Activated naive CD4-positive, alpha-beta T cell treated with anti-CD3 and anti-CD28 coated beads, Interleukin-2, amount 10 ng/mL, durations not matched to agents 7 days and 5 days (primary cell): ENCODE results near the gene MPO.

Experiments used
- CTCF ChIA-PET: fragments of 350-600 bp; sonication (Branson Sonifier 250); formaldehyde crosslinking; loops from one replicate; lab custom pipeline; 2021; ENCODE audit warnings: antibody characterized with exemption; lab: Charles Lee
- DNase-seq: peaks from one replicate; pipeline ENCODE4 v3.0.0-alpha.2; 2020
- H3K27ac Mint-ChIP-seq: one replicate; pipeline ENCODE4 v1.8.0; 2021; ENCODE audit warnings: mild to moderate bottlenecking, moderate library complexity, mixed read lengths
- H3K27me3 Mint-ChIP-seq: one replicate; pipeline ENCODE4 v1.8.0; 2021; ENCODE audit warnings: mild to moderate bottlenecking, mixed read lengths
- H3K36me3 Mint-ChIP-seq: one replicate; pipeline ENCODE4 v1.8.0; 2021; ENCODE audit warnings: mixed read lengths
- H3K4me1 Mint-ChIP-seq: one replicate; pipeline ENCODE4 v1.8.0; 2021; ENCODE audit warnings: mixed read lengths
- H3K4me3 Mint-ChIP-seq: one replicate; pipeline ENCODE4 v1.8.0; 2021; ENCODE audit warnings: mild to moderate bottlenecking, moderate library complexity, mixed read lengths
- H3K9me3 Mint-ChIP-seq: one replicate; pipeline ENCODE4 v1.8.0; 2021; ENCODE audit warnings: mixed read lengths

MPO gene

GRCh38 chr17:58323366-58324055 is 42.8 kb upstream of the MPO start:
- Mint-ChIP-seq H3K27ac (no peak overlapping the region), H3K4me1 (peaks cover 21% of the 10 kb centered on the region), H3K9me3 (no peaks in the 10 kb centered on the region), H3K27me3 (peaks cover 27% of the 10 kb centered on the region), H3K4me3 (no peak overlapping the region), H3K36me3 (peaks cover 26% of the 10 kb centered on the region)
- no peak for DNase-seq
- CTCF ChIA-PET = interaction anchor here (1.1 to 2.6 kb wide), 3 partner anchors 21 to 94 kb away, joined by 3 to 17 read pairs (median 5); partner anchors contain the start of gene RNF43

- peaks cover 27% of the 10 kb centered on the region for H3K27me3 Mint-ChIP-seq
Measured at GRCh38 chr17:58322581-58323185, 41.9 kb upstream of the MPO start.

GRCh38 chr17:58321571-58322525 is 41.1 kb upstream of the MPO start:
- peaks cover 25% of the 10 kb centered on the region for H3K36me3 Mint-ChIP-seq
- H3K9me3 Mint-ChIP-seq = no peaks in the 10 kb centered on the region
- H3K4me1 Mint-ChIP-seq = peaks cover 19% of the 10 kb centered on the region
- H3K27me3 Mint-ChIP-seq = peaks cover 20% of the 10 kb centered on the region
- H3K27ac Mint-ChIP-seq = no peak overlapping the region
- H3K4me3 Mint-ChIP-seq = no peak overlapping the region
- DNase-seq = no peak
- CTCF ChIA-PET = interaction anchor here (1.0 to 2.6 kb wide), 3 partner anchors 23 to 26 kb away, joined by 3 to 17 read pairs (median 4); no protein-coding TSS in a partner anchor

More at GRCh38 chr17:58322581-58323185, 41.9 kb upstream of the MPO start:
- Mint-ChIP-seq H3K4me1 (peaks cover 20% of the 10 kb centered on the region), H3K9me3 (no peaks in the 10 kb centered on the region), H3K4me3 (no peak overlapping the region), H3K27ac (no peak overlapping the region), H3K36me3 (peaks cover 26% of the 10 kb centered on the region)
- DNase-seq = no peak
- CTCF ChIA-PET = interaction anchor here (1.0 to 2.6 kb wide), 4 partner anchors 22 to 95 kb away, joined by 3 to 17 read pairs (median 4); partner anchors contain the start of gene RNF43

- Mint-ChIP-seq H3K4me3 (no peak overlapping the region), H3K9me3 (no peaks in the 10 kb centered on the region), H3K27ac (no peak overlapping the region), H3K4me1 (peaks cover 13% of the 10 kb centered on the region), H3K36me3 (peaks cover 20% of the 10 kb centered on the region), H3K27me3 (peaks cover 11% of the 10 kb centered on the region)
- CTCF ChIA-PET = no interaction called here
- DNase-seq = no peak
Measured at GRCh38 chr17:58320570-58321323, 40.0 kb upstream of the MPO start.

- Mint-ChIP-seq H3K27ac (no peak overlapping the region), H3K4me3 (no peak overlapping the region), H3K4me1 (peaks cover 13% of the 10 kb centered on the region), H3K27me3 (peaks cover 6% of the 10 kb centered on the region), H3K9me3 (no peaks in the 10 kb centered on the region), H3K36me3 (peaks cover 23% of the 10 kb centered on the region)
- peak; percentile 20 for DNase-seq
- CTCF ChIA-PET = no interaction called here
Measured at GRCh38 chr17:58320163-58320558, 39.4 kb upstream of the MPO start.

GRCh38 chr17:58319173-58320162 is 38.7 kb upstream of the MPO start:
- peak; percentile 20 for DNase-seq
- Mint-ChIP-seq H3K4me1 (peaks cover 13% of the 10 kb centered on the region), H3K9me3 (no peaks in the 10 kb centered on the region), H3K27me3 (peaks cover 4% of the 10 kb centered on the region), H3K27ac (no peak overlapping the region), H3K4me3 (no peak overlapping the region), H3K36me3 (peaks cover 26% of the 10 kb centered on the region)
- CTCF ChIA-PET = interaction anchor here (1.4 to 3.7 kb wide), 4 partner anchors 11 to 97 kb away, joined by 9 to 61 read pairs (median 22); partner anchors contain the start of genes RNF43 and SUPT4H1

- CTCF ChIA-PET = interaction anchor here (1.3 to 3.7 kb wide), 8 partner anchors 9 to 197 kb away, joined by 3 to 61 read pairs (median 12); partner anchors contain the start of genes RNF43, SUPT4H1 and TSPOAP1
- Mint-ChIP-seq H3K4me3 (no peak overlapping the region), H3K27ac (no peak overlapping the region), H3K4me1 (peaks cover 13% of the 10 kb centered on the region), H3K27me3 (peaks cover 4% of the 10 kb centered on the region), H3K9me3 (no peaks in the 10 kb centered on the region), H3K36me3 (peaks cover 30% of the 10 kb centered on the region)
- peak; percentile 19 for DNase-seq
Measured at GRCh38 chr17:58318627-58319172, 38.0 kb upstream of the MPO start.

- H3K4me3 Mint-ChIP-seq = no peak overlapping the region
- DNase-seq = peak; percentile 19
- no peaks in the 10 kb centered on the region for H3K27me3 Mint-ChIP-seq
- CTCF ChIA-PET = interaction anchor here (0.6 to 3.7 kb wide), 36 partner anchors 8 to 1395 kb away, joined by 3 to 61 read pairs (median 7); partner anchors contain the start of genes HSF5, RNF43, SUPT4H1 and TSPOAP1
- H3K4me1 Mint-ChIP-seq = peaks cover 13% of the 10 kb centered on the region
- H3K27ac Mint-ChIP-seq = peak overlapping the region; percentile 26
- no peaks in the 10 kb centered on the region for H3K9me3 Mint-ChIP-seq
- H3K36me3 Mint-ChIP-seq = peaks cover 32% of the 10 kb centered on the region
Measured at GRCh38 chr17:58318065-58318481, 37.3 kb upstream of the MPO start.

- CTCF ChIA-PET = interaction anchor here (0.6 to 3.7 kb wide), 37 partner anchors 8 to 1394 kb away, joined by 3 to 61 read pairs (median 6); partner anchors contain the start of genes HSF5, RNF43, SUPT4H1 and TEX14
- Mint-ChIP-seq H3K36me3 (peaks cover 35% of the 10 kb centered on the region), H3K4me3 (no peak overlapping the region), H3K4me1 (peaks cover 13% of the 10 kb centered on the region), H3K27ac (peak overlapping the region; percentile 75), H3K27me3 (no peaks in the 10 kb centered on the region), H3K9me3 (no peaks in the 10 kb centered on the region)
- peak; percentile 79 for DNase-seq
Measured at GRCh38 chr17:58317421-58318064, 36.8 kb upstream of the MPO start.

- Mint-ChIP-seq H3K4me3 (no peak overlapping the region), H3K4me1 (peaks cover 13% of the 10 kb centered on the region), H3K27ac (no peak overlapping the region), H3K27me3 (no peaks in the 10 kb centered on the region), H3K36me3 (peaks cover 27% of the 10 kb centered on the region), H3K9me3 (no peaks in the 10 kb centered on the region)
- CTCF ChIA-PET = interaction anchor here (0.6 to 3.7 kb wide), 25 partner anchors 8 to 375 kb away, joined by 3 to 61 read pairs (median 8); partner anchors contain the start of genes HSF5, RNF43, SUPT4H1 and TEX14
- DNase-seq = no peak
Measured at GRCh38 chr17:58316260-58316960, 35.7 kb upstream of the MPO start.

- Mint-ChIP-seq H3K4me3 (no peak overlapping the region), H3K36me3 (peaks cover 24% of the 10 kb centered on the region), H3K27ac (no peak overlapping the region), H3K9me3 (no peaks in the 10 kb centered on the region), H3K27me3 (no peaks in the 10 kb centered on the region), H3K4me1 (peaks cover 13% of the 10 kb centered on the region)
- CTCF ChIA-PET = interaction anchor here (0.8 to 3.7 kb wide), 5 partner anchors 11 to 134 kb away, joined by 3 to 61 read pairs (median 23); partner anchors contain the start of gene RNF43
- no peak for DNase-seq
Measured at GRCh38 chr17:58315750-58316149, 35.0 kb upstream of the MPO start.
